HG02840 (cell line): ENCODE results near the gene LRRC4C.

Source experiments
- ATAC-seq: cut with Tn5 transposase; IDR thresholded peaks from one replicate; pipeline ENCODE4 v1.9.1; 2021; ENCODE audit warnings: mild to moderate bottlenecking, moderate library complexity, moderate number of reproducible peaks; ENCODE audit not compliant: unreplicated experiment, low FRiP score

Gene LRRC4C

DNA sequence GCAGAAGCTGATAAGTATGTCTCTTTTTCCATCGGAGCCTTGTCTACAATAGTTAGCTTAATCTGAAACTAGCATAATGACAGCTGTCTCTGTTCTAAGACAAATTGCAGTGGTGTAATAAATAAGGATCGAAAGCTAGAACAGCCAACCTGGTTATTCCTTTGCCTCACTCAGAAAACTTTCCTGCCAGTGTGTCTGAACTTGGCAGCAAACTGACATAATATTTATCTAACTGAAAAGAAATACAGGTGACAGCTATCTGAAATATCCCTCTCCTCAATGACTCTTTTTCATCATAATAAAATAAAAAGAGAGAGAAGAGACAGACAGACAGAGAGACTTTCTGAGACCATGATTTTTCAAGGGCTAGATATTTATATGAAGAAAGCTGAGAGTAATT, 642.5 kb downstream of the LRRC4C start:
- no peak for ATAC-seq

DNA sequence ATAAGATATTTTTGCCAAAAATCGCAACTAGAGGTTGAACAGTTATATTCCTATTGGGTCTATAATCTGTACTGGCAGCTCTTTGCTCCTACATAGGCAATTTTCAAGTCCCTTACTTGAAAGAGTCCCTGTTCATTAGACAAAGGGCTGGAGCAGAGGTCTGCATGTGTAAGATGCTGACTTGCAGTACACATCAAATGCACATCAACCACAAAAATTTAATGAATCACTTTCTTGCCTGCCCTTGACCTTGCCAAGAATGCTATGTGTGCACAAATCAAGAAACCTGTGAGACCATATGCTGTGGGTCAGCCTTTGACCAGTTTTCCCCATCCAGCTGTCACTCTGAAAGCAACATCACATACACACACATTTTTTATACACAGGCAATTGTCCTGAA, 661.5 kb downstream of the LRRC4C start:
- ATAC-seq: no peak

DNA sequence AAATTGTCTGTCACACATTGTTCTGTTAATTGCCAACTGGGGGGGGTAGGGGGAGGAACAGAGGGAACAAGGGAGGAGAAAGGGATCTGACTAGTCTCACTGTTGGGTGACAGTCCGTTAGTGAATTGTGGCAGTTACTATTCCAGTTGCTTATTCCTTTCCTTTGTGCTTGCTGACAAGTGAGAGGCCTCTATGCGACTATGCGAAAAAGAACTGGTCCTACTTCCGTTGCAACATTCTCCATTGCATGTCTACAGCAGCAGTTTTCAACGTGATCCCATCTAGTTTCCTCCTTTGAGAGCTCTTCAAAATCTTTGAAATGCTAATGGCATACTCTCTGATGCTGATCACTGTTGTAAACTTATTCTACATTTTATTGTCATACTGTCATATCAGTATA, 672.2 kb downstream of the LRRC4C start:
- no peak for ATAC-seq

DNA sequence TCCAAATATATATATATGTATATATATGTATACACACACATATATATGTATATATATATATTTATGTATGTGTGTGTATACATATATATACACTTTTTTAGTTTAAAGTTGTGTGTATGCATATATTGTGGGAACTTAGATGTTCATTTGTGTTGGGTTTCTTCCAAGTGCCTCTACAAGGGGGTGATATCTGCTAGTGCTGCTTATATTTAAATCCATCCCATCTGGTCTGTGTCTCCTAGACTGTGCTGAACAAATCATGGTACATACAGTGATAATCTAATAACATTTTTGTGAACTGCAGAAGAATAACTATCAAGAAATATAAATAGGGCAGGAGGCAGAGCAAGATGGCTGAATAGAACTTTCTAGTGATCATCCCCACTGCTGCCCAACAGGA, 696.4 kb downstream of the LRRC4C start:
- ATAC-seq: no peak

DNA sequence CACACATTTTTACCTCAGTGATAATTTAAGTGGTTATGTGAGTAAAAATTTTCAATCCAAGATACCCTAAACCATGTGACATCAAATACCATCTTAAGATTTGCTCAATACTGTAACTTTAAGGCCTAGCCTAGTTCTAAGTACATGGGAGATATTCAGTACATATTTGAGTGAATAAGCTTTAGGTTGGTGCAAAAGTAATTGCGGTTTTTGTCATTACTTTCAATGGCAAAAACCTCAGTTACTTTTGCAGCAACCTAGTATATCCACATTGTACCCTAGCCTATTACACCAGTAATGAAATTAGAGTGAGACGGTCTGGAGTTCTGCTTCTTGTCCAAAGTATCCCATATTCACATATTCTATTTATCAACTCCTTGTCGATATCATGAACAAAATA, 700.1 kb downstream of the LRRC4C start:
- no peak for ATAC-seq

DNA sequence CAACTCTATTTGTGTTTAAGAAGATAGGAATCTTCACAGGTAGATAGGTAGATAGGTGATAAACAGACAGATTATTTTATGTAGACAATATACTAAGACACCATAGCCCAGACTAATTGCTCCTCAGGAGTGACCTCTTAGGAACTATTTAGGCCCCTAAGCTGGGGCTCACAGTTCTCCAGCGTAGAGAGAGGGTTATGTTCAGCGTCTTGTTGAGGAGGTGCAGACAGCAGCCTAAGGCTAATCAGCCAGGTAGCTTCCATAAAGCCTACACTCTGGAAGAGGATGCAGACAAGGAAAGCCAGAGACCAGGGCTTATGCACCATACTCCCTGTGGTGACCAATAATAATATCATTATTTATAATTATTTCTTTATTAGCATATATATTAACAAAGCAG, 705.2 kb downstream of the LRRC4C start:
- ATAC-seq: no peak

DNA sequence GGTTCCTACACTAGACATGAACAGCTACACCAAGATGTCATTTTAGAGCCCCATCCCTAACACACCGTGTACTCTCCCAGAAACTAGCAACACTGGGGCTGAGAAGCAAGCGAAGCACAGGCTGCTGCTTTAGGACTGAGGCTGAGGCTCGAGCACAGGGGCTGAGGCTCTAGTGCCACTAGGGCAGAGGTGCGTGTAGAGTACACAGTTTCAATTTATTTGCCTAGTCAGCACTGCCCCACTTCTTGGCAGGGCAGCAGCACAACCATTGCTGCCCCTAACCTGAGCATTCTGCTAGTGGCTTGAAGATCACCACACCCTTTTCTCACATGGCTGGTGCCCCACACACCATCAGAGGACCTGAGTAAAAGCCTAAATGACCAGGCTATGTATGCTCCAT, 713.2 kb downstream of the LRRC4C start:
- ATAC-seq: no peak

DNA sequence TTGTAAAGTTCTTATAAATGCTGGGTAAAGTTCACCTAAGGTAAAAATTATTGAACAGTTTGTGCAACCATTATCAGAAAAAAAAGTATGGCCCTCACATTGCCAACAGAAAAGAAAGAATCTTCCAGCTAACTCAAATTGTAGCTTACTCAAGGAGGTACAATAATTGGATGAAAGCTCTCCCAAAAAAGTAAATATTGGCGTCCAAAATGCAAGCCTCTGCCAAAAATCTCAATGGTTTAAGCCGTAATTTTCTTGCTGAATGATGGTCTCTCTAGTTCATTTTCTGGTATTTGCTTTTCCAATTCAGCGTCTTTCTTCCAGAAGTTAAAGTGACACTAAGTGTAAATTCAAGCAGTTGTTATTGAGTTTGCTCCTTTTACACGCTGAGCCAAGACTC, 727.3 kb downstream of the LRRC4C start:
- ATAC-seq: no peak

DNA sequence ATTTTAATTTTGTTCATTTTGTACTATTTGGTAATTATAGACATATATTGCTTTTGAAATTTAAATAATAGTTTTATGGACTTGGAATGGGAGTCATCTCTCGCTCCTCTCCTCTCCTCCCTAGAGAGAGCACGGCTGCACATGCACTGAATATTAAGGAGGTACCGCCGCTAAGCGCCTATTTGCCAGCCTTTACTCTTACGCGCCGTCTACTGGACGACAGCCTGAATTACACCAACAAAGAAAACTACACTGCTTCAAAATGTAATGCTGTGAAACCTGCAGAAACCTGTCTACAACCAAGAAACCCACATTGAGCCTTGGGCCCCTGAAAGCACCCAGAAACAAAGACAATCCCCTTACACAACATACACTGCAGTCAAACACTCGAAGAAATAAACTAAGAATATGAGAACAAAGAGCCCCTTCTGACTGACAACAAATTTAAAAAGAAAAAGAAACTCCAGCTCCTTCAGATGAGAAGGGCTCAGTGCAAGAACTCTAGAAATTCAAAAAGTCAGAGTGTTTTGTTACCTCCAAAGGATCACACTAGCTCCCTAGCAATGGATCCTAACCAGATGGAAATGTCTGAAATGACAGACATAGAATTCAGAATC, 737.2 kb downstream of the LRRC4C start:
- no peak for ATAC-seq

DNA sequence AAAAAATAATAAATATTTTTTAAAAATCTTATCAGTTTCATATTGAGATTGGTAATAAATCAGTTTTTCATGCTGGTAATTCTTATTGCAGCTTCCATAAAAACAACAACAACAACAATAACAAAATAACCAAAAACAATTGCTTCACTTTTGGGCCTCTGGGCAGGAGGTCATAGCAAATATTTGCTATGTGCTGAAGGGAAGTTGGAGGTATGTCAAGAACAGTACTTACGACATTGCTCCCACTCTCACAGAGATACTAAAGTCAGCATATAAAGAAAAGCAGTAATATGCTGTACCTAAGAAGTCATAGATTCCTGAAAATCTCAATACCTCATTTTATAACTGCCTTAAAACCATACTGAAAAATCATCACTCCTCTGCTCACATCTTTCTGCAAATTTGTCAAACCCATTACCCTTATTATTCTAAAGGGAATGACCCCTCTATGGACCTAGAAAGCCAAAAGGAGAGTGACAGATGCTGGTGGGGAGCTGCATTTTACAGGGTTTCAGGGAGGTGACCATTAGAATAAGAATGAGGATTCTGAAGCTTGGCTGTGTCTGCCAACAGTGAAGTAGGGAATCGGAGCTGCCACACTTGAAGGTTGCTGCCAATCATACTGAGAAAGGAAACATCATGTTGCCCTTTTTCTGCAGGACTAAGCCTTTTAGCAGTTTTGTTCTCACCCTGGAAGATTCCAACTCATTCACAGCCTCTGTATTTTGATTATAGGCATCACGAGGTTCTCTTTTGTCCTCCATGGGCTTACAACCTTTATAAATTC, 742.9 kb downstream of the LRRC4C start:
- no peak for ATAC-seq

DNA sequence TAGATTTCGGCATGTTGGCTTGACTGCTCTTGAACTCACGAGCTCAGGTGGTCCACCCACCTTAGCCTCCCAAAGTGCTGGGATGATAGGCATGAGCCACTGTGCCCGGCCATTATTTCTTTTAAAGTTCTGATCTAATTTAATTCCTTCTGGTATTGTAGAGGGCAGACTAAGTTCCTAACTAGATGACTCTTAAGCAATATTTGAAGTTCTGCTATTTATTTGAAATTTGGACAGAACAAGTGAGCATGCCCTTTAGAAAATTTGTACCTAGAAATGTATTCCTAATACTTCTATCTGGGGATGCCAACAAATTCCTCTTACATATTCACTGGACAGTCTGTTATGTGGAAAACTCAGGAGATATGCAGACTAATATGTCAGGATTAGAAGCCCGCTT, 746.4 kb downstream of the LRRC4C start:
- no peak for ATAC-seq

DNA sequence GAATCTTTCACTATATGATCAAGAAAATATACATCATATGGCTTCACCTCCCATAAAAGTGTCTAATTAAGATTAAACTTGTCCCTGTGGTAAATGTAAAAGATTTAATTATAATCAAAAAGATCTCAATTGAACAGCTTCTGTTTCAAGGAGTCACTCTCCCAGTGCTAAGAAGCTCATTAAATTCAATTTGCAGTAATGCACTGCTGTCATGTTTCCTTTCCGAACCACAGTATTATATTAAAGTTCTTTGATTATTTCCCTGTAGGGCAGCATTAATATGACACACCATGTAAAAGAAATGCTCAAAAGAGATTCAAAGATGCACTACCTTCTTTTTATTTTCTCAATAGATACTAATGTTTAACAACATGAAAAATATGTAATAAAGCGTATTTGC, 758.4 kb downstream of the LRRC4C start:
- no peak for ATAC-seq

DNA sequence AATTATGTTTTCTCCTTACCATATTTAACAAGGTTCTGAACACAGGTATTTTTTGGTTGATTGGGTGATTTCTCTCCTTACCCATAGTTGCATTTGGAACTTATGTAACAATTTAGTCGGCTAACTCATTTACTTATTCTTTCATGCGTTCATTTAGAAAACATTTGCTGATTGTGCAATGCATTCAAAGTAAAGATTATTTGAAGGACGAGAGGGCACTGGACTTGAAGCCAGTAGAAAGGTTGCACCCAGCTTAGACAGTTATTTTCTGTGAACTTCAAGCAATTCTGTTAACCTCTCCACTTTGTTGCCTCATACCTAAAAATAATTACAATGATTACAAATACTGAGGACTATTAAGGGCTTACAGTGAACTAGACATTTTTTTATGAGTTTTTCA, 769.6 kb downstream of the LRRC4C start:
- no peak for ATAC-seq

DNA sequence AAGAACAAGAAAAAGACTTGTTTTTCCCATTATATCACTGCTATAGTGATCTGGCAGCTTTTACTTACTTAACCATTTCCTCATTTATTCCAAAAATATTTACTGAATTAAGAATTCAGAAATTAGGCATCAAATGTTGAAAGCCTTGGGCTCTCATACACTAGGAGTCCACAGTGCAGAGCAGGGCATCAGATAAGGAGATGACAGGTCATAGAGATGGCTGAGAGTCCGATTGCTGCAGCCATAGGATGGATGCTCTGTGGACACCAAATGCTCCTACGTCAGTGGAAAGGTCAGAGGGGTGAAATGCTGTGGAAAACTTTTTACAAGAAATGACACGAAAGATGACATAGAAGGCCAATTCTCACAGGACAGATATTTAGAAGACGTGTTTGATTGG, 771.1 kb downstream of the LRRC4C start:
- no peak for ATAC-seq

DNA sequence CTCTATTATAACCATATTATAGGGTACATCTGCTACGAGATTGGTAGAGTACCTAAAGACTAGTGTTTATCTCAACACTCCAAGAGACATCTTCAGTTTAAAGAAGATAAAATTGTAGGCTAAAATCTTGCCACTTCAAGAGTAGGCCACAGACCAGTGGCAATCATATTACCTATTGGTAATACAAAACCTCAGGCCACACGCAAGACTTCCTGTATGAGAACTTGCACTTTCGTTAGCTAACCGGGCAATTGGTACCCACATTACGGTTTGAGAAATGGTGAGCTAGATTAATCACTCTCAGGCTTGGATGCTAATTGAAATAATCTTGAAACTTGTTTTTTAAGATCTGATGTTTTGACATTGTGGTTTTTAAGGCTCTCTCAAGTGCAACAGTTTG, 772.7 kb downstream of the LRRC4C start:
- no peak for ATAC-seq

DNA sequence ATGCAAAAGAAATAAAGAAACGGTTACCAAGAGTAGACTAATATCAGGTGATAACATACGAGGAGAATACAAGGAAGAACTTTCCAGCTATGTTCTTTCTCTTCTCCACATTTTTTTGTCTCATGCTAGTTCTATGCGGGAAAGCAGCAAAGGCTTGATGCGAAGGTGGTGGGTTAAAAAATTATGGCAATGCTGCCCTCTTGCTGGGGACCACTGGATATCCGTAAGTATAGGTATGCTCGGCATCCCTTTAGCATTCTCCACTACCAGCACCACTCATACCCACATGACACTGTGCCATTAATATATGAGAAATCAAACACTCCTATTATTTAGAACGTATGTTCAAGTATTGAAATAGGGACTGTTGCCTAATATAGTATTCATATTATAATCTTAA, 776.4 kb downstream of the LRRC4C start:
- no peak for ATAC-seq

DNA sequence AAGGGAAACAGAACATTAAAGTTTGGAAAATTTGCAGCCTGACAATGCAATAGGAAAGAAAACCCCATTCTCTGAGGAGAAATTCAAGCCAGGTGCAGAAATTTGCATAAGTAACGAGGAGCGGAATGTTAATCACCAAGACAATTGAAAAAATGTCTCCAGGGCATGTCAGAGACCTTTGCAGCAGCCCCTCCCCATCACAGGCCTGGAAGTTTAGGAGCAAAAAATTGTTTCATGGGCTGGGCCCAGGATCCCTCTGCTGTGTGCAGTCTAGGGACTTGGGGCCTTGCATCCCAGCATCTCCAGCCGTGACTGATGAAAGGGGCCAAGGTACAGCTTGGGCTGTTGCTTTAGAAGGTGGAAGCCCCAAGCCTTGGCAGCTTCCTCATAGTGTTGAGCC, 780.2 kb downstream of the LRRC4C start:
- ATAC-seq: no peak

DNA sequence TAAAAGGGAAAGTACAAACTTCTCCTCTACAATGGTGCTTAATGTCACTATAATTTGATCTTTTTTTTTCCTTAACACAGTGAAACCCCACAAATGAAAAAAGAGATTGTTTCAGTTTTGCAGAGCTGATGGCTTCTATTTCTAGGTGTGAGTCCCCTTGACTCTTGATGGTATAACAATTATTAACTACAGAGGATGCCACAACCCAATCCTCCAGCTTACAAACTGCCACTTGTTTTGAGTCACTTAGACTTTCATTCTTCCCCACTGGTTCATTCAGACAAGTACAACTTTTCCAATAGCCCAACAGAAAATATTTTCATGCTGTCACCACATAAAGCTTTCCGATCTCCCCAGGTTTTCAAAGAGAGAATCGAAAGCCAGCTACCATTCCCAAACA, 812.2 kb downstream of the LRRC4C start:
- no peak for ATAC-seq

DNA sequence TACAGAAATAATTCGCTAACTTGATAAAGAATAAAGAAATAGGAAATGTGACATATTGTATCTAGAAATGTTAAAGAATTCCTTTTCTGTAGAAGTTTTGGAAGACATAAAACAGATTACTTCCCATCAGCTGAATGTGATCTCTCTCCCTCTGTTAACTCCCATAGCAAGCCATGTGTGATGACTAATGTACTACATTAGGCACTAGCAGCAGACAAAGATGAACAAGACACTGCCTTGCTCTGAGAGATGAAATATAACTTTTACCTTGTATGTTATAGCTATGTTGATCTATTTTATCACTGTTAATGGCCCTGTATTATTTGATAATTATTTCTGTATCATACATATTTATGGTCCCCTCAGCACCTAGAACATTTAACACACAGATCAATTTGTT, 817.2 kb downstream of the LRRC4C start:
- no peak for ATAC-seq

DNA sequence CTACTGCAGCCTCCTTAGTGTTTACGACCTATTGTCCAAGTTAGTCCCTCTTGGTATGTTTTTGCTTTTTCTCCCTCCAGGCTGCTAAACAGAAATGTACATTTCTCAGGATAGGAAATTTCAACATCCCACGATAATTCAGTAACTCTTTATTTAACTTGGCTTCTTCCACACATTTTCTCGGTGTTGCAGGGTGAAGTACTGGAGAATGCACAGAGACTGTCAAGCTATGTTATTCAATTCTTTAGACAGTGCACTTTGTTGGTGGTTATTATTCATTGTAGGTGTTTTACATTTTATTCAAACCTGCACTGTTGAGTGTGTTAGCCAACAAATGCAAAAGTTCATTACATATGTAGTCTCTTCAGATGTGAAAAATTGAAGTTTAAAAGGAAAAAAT, 839.8 kb downstream of the LRRC4C start:
- no peak for ATAC-seq

DNA sequence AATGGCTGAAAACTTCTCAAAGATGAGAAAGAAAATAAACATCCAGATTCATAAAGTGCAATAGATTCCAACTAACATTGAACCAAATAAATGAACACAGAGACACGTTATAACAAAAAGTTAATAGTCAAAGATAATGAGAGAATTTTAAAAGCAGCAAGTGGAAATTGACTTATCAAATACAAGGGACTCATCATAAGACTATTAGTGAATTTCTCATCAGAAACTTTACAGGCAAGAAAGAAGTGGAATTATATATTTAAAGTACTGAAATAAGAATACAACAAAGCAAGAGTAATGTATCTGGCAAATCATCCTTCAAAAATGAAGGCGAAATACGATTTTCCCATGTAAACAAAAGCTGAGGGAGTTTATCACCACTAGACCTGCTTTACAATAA, 852.7 kb downstream of the LRRC4C start:
- no peak for ATAC-seq

DNA sequence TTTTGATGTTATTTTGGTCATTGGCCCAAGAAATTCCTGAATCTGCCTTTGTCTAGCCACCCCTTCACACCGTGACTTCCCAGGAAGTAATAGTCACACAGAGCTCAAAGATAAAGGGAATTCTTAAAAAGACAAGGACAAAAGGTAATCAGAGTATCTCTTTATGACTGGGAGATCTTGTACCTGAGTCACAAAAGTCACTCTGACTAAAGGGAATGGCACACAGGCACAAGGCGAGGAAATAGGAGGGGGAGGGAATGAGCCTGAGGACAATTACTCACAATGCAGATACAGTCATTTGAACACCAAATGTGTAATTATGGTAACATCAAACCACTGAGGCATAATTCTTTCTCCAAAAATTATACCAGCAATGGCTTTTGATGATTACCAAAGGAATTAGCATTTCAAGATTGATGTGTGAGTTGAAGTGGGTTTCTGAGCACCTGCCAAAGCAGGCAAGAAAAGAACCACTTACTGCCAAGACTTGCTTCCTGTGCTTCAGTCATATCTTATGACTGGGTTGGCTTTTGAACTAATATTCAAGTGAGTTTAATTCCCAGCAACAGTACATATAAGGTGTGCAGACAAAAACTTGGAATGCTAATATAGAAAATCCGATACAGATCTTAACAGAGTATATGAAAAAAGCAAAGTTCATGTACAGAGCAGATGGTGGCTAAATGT, 856.4 kb downstream of the LRRC4C start:
- no peak for ATAC-seq
